Activated naive CD4-positive, alpha-beta T cell treated with anti-CD3 and anti-CD28 coated beads, Interleukin-2, amount 50 U/mL, for 72 hours (primary cell): ENCODE measurements around the gene MYO10. TPM values are rescaled to one million over a fixed set of nuclear protein-coding genes. Genes with fewer than 3 reads are reported as not detected.

Experiments used
- ATAC-seq, 2 donors: fragments of 150-1000 bp; cut with Tn5 transposase; 2 replicates each; pipeline ENCODE4 v1.10.0; 2021; ENCODE audit warnings: mild to moderate bottlenecking in 2 of 2, moderate library complexity in 2 of 2
- DNase-seq, 2 donors: peaks; one replicate each; pipeline ENCODE4 v3.0.0; 2021 to 2022; ENCODE audit warnings: low spot score in 2 of 2
- H3K27ac Mint-ChIP-seq, 2 donors: one replicate each; pipeline ENCODE4 v1.8.0; 2022; ENCODE audit warnings: mild to moderate bottlenecking in 2 of 2, mixed read lengths in 2 of 2
- H3K36me3 Mint-ChIP-seq, 2 donors: one replicate each; pipeline ENCODE4 v1.8.0; 2022; ENCODE audit warnings: mixed read lengths in 2 of 2
- H3K9me3 Mint-ChIP-seq, 2 donors: one replicate each; pipeline ENCODE4 v1.8.0; 2022; ENCODE audit warnings: mixed read lengths in 2 of 2
- total RNA-seq, 2 donors: library from RNA; stranded (reverse); gene quantifications; one replicate each; pipeline ENCODE4 v1.2.3, GENCODE V29; 2022

The MYO10 gene
- total RNA-seq, 2 donors from 2014 or later = 0.11 to 1.5 TPM

DNA sequence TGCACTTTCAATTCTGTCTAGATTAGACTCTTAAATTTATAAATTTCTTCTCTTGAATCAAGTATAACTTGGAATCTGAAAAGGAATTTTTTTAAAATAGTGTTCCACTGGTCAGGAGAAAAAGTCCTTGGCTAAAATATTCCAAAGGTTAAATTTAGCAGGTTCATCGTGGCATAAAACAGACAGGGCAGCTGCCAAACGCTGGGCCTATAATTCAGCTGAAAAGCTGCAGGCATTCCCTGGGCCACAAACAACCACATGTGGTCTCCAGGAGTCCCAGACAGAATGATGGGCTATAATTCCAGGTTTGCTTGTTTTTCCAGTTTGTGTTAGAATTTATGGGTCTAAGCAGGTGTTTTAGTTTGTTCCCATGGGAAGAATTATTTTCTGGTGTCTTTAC lies 248.2 kb downstream of the MYO10 start:
- no peak overlapping the region for H3K27ac Mint-ChIP-seq
- no peaks in the 10 kb centered on the region for H3K9me3 Mint-ChIP-seq
- H3K36me3 Mint-ChIP-seq = no peaks in the 10 kb centered on the region
- ATAC-seq (no peak), DNase-seq (no peak)

DNA sequence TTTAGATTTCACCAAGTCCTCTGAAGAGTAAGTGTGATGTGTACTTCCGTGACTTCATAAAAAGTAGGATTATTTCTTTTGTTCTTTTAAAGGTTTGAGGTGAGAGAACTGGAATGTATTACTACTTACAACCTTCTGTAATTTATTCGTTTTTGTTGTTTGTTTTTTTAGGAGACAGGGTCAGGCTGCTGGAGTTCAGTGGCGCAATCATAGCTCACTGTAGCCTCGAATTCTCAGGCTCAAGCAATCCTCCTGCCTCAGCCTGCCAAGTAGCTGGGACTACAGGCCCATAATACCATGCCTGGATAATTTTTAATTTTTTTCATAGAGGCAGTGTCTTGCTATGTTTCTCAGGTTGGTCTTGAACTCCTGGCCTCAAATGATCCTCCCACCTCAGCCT lies 251.0 kb downstream of the MYO10 start:
- DNase-seq (no peak), ATAC-seq (no peak)
- Mint-ChIP-seq H3K36me3 (no peaks in the 10 kb centered on the region), H3K27ac (no peak overlapping the region), H3K9me3 (no peaks in the 10 kb centered on the region)

DNA sequence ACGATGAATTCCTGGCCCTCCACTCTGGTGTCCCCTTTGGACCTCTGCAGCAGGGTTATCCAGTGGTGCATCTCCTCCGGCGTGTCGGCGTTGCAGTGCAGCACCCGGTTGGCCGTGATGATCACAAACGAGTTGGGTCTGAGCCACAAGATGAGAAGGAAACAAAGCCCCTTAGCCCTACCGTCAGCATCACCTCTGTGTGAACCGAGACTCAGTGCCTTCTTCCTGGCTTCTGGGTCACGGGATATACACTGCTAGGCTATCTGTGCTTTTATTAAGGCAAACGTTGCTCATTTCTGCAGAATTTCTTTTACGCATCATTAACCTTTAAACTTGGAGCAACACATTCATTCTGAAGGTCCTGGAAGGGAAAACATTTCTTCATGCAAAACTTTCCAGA lies 254.2 kb downstream of the MYO10 start:
- ATAC-seq = no peak
- DNase-seq = no peak
- no peaks in the 10 kb centered on the region for H3K9me3 Mint-ChIP-seq
- no peak overlapping the region for H3K27ac Mint-ChIP-seq
- no peaks in the 10 kb centered on the region for H3K36me3 Mint-ChIP-seq

DNA sequence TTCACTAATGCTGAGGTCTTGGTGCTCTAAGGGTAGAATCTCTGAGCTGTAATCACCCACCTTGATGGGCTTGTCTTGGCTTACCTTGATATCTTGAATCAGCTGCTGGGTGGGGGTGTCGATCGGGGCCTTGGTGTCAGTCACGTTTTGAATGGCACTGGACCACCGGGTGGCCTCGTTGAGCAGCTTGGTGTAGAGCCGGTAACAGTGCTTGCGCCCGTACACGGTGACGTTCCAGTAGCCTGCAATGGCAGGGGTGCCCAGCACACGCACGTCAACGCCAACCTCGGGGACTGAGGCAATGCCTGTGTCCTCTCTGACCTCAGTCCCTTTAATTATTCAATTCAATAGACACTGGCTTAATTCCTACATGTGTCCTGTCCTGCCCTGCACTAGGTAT lies 256.2 kb downstream of the MYO10 start:
- no peaks in the 10 kb centered on the region for H3K36me3 Mint-ChIP-seq
- DNase-seq = no peak
- no peaks in the 10 kb centered on the region for H3K9me3 Mint-ChIP-seq
- no peak for ATAC-seq
- no peak overlapping the region for H3K27ac Mint-ChIP-seq

DNA sequence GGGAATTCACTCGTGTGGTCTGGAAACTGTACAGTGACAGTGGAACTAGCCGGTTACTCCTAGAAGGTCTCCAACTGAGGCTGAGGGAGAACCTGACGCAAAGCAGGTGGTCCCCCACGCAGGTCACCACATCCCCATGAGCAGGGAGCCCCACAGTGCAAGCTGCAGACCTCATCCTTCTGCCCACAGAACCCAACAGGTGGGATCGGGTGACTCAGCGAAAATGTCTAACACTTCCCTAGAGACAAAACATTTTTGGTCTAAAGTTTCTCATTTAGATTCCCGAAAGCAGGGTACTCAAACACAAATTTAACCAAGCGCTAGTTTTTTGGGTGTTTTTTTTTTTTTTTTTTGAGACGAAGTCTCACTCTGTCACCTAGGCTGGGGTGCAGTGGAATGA lies 256.9 kb downstream of the MYO10 start:
- DNase-seq = no peak
- Mint-ChIP-seq H3K9me3 (no peaks in the 10 kb centered on the region), H3K27ac (no peak overlapping the region), H3K36me3 (no peaks in the 10 kb centered on the region)
- no peak for ATAC-seq

DNA sequence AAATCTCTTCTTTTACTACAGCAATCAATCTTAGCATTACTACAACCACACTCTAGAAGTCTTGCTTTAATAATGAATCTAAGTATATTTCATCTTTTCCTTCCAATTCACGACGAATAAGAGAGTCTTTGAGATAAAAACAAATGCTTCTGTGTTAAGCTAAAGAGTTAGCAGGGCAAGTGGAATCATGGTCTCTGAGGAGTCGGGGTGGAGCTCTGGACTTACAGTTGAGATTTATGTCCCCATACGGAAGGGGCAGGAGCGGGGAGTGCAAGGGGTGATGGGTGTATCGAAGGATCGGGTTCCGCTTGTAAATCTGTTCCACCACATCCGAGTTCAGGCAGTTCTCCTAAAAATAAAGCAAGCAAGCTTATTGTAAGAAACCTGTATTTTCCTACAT lies 260.3 kb downstream of the MYO10 start:
- no peak overlapping the region for H3K27ac Mint-ChIP-seq
- no peak for DNase-seq
- H3K9me3 Mint-ChIP-seq = peaks cover 0 to 2% of the 10 kb centered on the region in 2 donors
- H3K36me3 Mint-ChIP-seq = peaks cover 0 to 5% of the 10 kb centered on the region in 2 donors
- ATAC-seq = no peak

DNA sequence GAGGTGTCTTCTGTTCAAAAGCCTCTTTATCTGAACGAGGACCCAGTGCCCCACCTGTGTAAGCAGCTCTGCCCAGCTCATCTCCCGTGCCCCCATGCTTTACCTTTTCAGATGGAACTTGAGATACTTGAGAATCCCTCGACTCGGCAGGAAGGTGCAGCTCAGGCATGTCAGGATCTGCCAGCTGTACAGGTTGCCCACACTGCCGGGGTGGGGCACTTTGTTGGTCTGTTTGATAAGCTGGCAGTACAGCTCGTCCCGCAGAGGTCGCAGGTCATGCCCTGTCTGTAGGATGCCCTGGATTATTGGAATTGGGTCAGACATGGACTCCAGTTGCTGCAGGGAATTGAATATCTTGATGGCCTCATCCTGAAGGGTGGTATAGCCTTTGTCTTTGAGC lies 261.3 kb downstream of the MYO10 start:
- ATAC-seq (no peak), DNase-seq (no peak)
- H3K36me3 Mint-ChIP-seq = peaks cover 0 to 5% of the 10 kb centered on the region in 2 donors
- H3K9me3 Mint-ChIP-seq = peaks cover 0 to 2% of the 10 kb centered on the region in 2 donors
- H3K27ac Mint-ChIP-seq = no peak overlapping the region

DNA sequence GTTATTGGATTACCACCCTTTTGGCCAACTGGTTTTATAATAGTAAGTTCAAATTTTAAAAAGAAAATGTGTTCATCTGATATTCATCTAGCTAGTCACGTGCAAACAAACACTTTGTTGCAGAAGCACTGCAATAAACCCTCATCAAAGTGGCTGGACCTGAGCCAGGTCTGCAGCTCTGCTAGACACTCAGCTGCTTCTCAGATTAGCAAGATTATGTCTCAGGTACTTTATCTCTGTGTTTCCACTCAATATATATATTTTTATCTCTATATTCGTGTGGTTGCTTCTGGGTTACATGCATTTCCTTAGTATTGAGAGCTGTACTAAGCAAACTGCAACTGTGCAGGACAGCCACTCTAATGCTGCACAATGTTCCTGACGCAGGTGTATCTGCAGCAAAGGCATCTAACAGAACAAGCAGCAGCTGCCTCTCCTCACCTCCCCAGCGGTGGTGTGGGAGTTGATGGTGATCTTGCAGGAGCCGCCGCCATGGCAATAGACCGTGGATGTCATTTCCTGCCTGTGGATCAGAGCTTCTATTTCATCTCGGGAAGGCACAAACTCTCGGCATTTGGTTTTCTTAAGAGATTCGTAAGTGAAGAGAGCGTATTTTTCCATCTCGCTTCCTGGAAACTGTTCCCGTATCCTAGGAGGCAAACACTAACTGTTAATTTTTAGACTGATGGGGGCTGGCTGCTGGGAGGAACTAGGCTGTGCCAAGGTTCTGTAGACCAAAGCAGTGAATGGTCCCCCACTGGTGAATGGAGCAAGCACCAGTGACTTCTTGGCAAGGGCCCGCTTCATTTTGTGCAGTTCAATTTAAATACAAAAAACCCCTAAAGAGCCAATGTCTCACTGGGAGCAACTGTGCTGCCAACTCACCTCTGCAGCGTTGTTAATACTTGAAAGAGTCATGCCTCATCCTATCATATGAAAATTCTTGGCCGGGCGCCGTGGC lies 262.6 kb downstream of the MYO10 start:
- peak overlapping the region in 1 of 2 donors; percentile 82 for H3K27ac Mint-ChIP-seq
- H3K36me3 Mint-ChIP-seq = peaks cover 0 to 5% of the 10 kb centered on the region in 2 donors
- ATAC-seq (peak; percentile 30 to 63), DNase-seq (no peak)
- H3K9me3 Mint-ChIP-seq = peaks cover 0 to 2% of the 10 kb centered on the region in 2 donors

DNA sequence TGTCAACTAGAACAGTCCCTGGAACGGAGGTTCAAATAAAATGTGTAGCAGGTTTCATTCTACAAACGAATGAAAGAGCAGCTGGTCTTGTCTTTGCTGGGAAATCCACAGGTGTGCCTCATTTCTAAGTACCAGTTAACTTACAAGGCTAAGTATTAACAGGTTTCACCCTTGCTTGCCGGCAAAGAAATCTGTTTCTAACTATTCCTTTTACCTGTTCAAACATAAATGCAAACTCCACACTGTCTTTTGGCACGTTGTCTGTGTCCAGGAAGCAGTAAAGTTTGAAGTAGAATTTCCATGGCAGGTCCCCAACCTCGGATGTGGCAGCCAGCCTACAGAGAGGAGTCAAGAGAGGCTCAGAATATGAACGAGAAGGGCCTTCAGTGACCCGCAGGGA lies 264.9 kb downstream of the MYO10 start:
- Mint-ChIP-seq H3K27ac (no peak overlapping the region), H3K9me3 (peaks cover 0 to 2% of the 10 kb centered on the region in 2 donors), H3K36me3 (peaks cover 0 to 5% of the 10 kb centered on the region in 2 donors)
- ATAC-seq (no peak), DNase-seq (no peak)

DNA sequence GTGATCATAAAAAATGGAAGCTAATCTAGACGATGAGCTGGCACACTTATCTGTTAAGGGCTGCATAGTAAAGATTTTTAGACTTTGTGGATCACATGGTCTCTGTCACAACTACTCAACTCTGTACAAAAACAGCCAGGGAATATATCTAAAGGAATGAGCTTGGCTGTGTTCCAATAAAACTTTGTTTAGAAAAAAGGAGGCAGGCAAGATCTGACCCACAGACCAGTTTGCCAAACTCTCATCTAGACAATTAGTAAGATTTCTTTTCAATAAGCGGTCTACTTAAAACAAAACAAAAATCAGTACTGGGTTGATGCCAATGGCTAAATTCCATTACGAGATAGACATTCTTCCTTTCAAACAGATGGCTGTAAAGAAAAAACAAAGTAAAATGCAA lies 266.3 kb downstream of the MYO10 start:
- Mint-ChIP-seq H3K9me3 (peaks cover 0 to 2% of the 10 kb centered on the region in 2 donors), H3K36me3 (peaks cover 0 to 5% of the 10 kb centered on the region in 2 donors), H3K27ac (no peak overlapping the region)
- no peak for ATAC-seq
- no peak for DNase-seq

DNA sequence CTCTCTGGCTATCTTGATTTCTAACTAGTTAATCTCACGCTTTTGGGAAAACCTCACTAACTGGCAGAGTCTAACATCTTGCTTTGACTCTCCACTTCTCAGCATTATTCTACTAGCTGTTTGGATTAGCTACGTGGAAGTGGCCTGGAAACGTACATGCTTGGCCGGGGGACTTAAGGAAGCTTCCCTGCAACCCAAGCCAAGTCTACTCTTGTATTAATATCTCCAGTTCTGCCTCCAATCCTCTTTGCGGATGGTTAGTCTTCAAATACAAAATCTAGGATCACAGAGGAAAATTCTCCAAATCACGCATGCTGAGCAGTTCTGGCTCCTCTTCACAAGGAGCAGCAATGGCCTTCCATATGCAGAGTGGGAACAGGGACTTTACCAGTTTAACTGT lies 267.5 kb downstream of the MYO10 start:
- no peak for ATAC-seq
- no peak for DNase-seq
- Mint-ChIP-seq H3K9me3 (peaks cover 0 to 2% of the 10 kb centered on the region in 2 donors), H3K36me3 (peaks cover 0 to 2% of the 10 kb centered on the region in 2 donors), H3K27ac (no peak overlapping the region)

DNA sequence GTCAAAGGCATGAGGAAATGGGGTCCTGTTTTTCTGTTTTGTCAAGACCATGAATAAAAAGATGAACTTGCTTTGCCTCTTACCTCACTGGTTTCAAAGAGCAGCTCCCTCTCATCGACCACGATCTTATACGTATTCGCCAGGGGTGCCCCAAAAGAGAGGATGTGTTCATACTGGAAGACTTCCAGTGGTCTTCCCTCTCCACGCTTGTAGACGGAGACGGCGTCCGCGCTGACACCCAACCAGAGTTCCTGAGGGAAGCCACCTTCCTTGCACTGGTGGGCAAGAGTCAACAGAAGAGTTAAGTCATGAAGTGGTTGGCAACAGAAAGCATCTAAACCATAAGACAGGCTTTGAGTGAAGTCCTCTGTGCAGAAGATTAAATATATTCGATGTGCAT lies 267.9 kb downstream of the MYO10 start:
- ATAC-seq (no peak), DNase-seq (no peak)
- H3K36me3 Mint-ChIP-seq = no peaks in the 10 kb centered on the region
- no peaks in the 10 kb centered on the region for H3K9me3 Mint-ChIP-seq
- H3K27ac Mint-ChIP-seq = no peak overlapping the region

DNA sequence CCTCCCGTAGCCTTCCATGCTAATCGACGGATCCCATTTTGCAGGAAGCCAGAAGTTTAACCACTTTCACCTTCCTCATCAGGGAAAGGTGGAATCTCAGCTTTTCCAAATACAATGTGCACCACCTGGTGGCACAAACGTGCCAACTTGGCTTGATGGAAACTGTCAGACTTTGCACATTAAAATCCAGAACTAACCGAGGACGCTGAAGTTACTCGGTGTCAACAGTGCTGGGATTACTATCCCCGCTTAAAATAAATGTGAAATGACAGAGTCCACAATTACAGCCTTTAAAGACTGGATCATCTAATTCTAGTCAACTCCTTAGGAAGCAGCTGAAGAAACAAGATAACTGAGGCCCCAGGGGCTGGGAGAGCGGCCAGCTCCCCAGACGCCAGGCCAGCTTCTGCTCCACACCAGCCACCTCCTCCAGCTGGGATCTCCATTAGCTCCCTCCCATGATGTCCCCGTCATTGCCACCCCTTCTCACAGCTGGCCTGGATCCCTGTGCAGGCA lies 269.1 kb downstream of the MYO10 start:
- Mint-ChIP-seq H3K27ac (peak overlapping the region in 1 of 2 donors; percentile 0), H3K36me3 (no peaks in the 10 kb centered on the region), H3K9me3 (no peaks in the 10 kb centered on the region)
- ATAC-seq = peak in 1 of 2 donors; percentile 52
- no peak for DNase-seq

DNA sequence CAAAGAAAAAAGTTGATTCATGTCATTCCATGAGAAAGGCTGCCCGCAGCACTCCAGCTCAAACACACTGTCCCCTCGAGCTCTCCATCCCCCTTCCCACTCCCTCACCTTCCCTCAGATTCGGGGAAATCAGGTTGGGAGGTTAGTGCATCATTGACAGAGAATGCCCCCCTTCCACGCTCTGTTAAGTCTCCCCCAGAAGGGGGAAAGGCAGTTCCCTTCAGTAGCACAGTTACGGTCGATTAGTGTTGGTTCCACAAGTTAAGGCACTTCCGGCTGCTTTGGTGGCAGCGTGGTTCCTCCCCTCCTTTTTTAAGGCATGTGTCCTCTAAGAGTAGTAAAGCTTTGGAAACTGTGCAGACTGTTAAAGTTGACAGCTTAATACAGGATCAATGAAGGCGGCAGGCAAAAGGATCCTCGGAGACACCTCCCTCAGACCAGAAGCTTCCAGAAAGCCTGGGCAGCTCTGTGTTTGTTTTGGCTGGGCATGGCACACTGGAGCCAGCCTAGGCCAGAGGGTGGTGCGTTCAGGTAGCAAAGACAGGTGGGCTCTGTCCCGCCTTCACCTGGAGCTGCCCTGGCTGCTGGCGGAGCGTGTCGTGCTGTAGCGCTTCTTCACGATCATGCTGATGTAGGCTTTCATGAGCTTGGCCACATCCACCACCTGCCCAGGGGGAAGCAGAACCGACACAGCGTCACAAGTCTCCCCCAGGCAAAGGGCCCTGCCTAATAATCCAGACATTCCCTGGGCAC lies 269.8 kb downstream of the MYO10 start:
- Mint-ChIP-seq H3K36me3 (no peaks in the 10 kb centered on the region), H3K9me3 (no peaks in the 10 kb centered on the region), H3K27ac (no peak overlapping the region)
- DNase-seq = no peak
- ATAC-seq = peak in 1 of 2 donors; percentile 37

DNA sequence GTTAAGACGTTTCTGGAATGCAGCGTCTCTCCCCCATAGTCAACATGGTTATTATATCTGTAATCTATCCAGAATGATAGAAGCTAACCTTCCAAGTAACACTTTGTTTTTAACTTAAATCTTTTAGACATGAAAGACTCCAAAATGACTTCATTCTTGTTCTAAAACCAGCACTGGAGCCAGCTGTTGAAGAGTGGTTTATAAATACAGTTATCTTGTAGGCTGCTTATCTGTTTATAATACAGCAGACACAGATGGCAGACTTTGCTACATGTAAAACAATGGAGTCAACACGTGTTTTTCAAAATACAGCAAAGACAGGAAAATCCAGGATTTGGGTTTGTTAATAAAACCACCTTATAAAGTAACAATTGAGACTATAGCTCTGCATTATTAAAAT lies 270.5 kb downstream of the MYO10 start:
- no peak for DNase-seq
- Mint-ChIP-seq H3K27ac (no peak overlapping the region), H3K9me3 (no peaks in the 10 kb centered on the region), H3K36me3 (no peaks in the 10 kb centered on the region)
- ATAC-seq = no peak

DNA sequence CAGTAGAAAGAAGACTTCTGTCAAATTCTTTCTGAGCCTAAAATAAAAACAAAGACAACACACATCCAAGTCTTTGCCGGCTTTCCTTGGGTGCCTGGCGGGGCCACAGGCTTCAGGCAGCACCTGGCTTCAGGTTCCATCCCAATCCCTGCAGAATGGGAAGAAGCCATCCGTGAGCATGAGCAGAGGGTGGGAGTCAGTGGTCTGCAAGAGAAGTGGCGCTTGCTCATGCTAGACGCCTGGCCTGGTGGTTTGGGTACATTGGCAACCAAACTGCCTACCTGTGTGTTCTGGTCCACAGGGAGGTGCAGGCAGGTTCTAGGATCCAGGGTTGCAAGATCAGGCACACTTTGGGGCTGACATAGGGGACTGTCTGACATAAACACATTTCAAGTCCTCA lies 271.7 kb downstream of the MYO10 start:
- no peak for ATAC-seq

DNA sequence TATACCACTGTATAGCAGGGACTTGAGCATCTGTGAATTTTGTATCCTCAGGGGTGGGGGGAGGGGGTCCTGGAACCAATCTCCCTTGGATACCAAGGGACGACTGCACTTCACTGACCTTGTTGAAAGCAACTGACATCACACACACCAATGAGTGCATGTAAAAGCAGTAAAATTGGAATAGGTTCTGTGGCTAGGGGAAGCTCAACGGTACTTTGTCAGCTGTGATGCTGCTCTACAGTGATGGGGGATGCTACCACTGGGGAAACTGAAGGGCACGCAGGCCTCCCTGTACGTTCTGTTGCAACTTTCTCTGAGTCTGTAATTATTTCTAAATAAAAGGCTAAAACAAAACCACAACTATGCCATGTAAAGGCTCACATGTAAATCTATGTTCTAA lies 272.2 kb downstream of the MYO10 start:
- Mint-ChIP-seq H3K9me3 (peaks cover 0 to 5% of the 10 kb centered on the region in 2 donors), H3K27ac (no peak overlapping the region), H3K36me3 (no peaks in the 10 kb centered on the region)
- ATAC-seq (no peak), DNase-seq (no peak)

More for the DNA sequence above, 271.7 kb downstream of the MYO10 start:
- Mint-ChIP-seq H3K36me3 (no peaks in the 10 kb centered on the region), H3K9me3 (peaks cover 0 to 5% of the 10 kb centered on the region in 2 donors), H3K27ac (no peak overlapping the region)
- no peak for DNase-seq
